ENCODE results near the gene ZNF341. TPM values are rescaled to one million over a fixed set of nuclear protein-coding genes. Genes with fewer than 3 reads are reported as not detected.
"Not testable (repeated sequence)": the region's sequence is repeated elsewhere in the genome, so short reads cannot be mapped to it uniquely, and the experiment has no call there.

ZNF341 gene
- total RNA-seq, 1 donor from 2014 or later, result 4.3 TPM

GRCh38 chr20:33728463-33728862, 3.3 kb upstream of the ZNF341 start:
- DNase-seq (ENCODE audit: extremely low read depth, low read depth, low spot score), result no peak

- DNase-seq (ENCODE audit: extremely low read depth, low read depth, low spot score), result no peak
These were observed 2.7 kb upstream of the ZNF341 start for GRCh38 chr20:33729101-33729500.

- no peak for DNase-seq (ENCODE audit: extremely low read depth, low read depth, low spot score)
These were observed 677 bp upstream of the ZNF341 start for GRCh38 chr20:33730946-33731692.

- DNase-seq (ENCODE audit: extremely low read depth, low read depth, low spot score), result no peak
These were observed 572 bp downstream of the ZNF341 start for GRCh38 chr20:33732166-33732970.

GRCh38 chr20:33733654-33734576, 2.1 kb downstream of the ZNF341 start:
- DNase-seq (ENCODE audit: extremely low read depth, low read depth, low spot score), result no peak

- DNase-seq (ENCODE audit: extremely low read depth, low read depth, low spot score), result no peak
These were observed 5.2 kb downstream of the ZNF341 start for GRCh38 chr20:33736962-33737361.

- DNase-seq (ENCODE audit: extremely low read depth, low read depth, low spot score), result no peak
These were observed 7.7 kb downstream of the ZNF341 start for GRCh38 chr20:33739493-33739892.

GRCh38 chr20:33740189-33740588, 8.4 kb downstream of the ZNF341 start:
- DNase-seq (ENCODE audit: extremely low read depth, low read depth, low spot score), result no peak

GRCh38 chr20:33744181-33744580, 12.4 kb downstream of the ZNF341 start:
- no peak for DNase-seq (ENCODE audit: extremely low read depth, low read depth, low spot score)

GRCh38 chr20:33744773-33745385, 13.1 kb downstream of the ZNF341 start:
- DNase-seq (ENCODE audit: extremely low read depth, low read depth, low spot score), result no peak

GRCh38 chr20:33746325-33746998, 14.7 kb downstream of the ZNF341 start:
- no peak for DNase-seq (ENCODE audit: extremely low read depth, low read depth, low spot score)

GRCh38 chr20:33751775-33752174, 20.0 kb downstream of the ZNF341 start:
- DNase-seq (ENCODE audit: extremely low read depth, low read depth, low spot score), result no peak

GRCh38 chr20:33753143-33753542, 21.3 kb downstream of the ZNF341 start:
- no peak for DNase-seq (ENCODE audit: extremely low read depth, low read depth, low spot score)

- DNase-seq (ENCODE audit: extremely low read depth, low read depth, low spot score), result no peak
These were observed 22.0 kb downstream of the ZNF341 start for GRCh38 chr20:33753763-33754162.

GRCh38 chr20:33755936-33756490, 24.2 kb downstream of the ZNF341 start:
- DNase-seq (ENCODE audit: extremely low read depth, low read depth, low spot score), result not testable (repeated sequence)

GRCh38 chr20:33757046-33757445, 25.2 kb downstream of the ZNF341 start:
- no peak for DNase-seq (ENCODE audit: extremely low read depth, low read depth, low spot score)

- no peak for DNase-seq (ENCODE audit: extremely low read depth, low read depth, low spot score)
These were observed 25.7 kb downstream of the ZNF341 start for GRCh38 chr20:33757458-33757857.

GRCh38 chr20:33761698-33762250, 30.0 kb downstream of the ZNF341 start:
- DNase-seq (ENCODE audit: extremely low read depth, low read depth, low spot score), result no peak

GRCh38 chr20:33765099-33765498, 33.3 kb downstream of the ZNF341 start:
- no peak for DNase-seq (ENCODE audit: extremely low read depth, low read depth, low spot score)

Data from glomerular endothelial cell (primary cell).